Measurements from ENCODE around the gene VPS26B. TPM values are rescaled to one million over a fixed set of nuclear protein-coding genes. Genes with fewer than 3 reads are reported as not detected.

Gene VPS26B
- total RNA-seq, 2 donors from 2014 or later: 32.5 to 33.6 TPM

- H3K27ac Mint-ChIP-seq: no peak overlapping the region
- H3K9ac ChIP-seq (ENCODE audit: extremely low read depth, low read length, poor library complexity, severe bottlenecking): no peak overlapping the region
- H3K9me3 ChIP-seq (ENCODE audit: control insufficient read depth, low read length): no peaks in the 10 kb centered on the region
- H3K36me3 ChIP-seq (ENCODE audit: control insufficient read depth, insufficient read depth, low read length): peaks cover 44% of the 10 kb centered on the region
- H3K27ac ChIP-seq (ENCODE audit: low read depth, low read length): no peak overlapping the region
- H3K4me3 ChIP-seq (ENCODE audit: low read length): no peak overlapping the region
- H3K9me3 Mint-ChIP-seq: no peaks in the 10 kb centered on the region
- no peak overlapping the region for H3K4me3 Mint-ChIP-seq
- no peaks in the 10 kb centered on the region for H3K27me3 Mint-ChIP-seq (ENCODE audit: insufficient read depth)
- 82 to 94% methylated on average over 3 of the region's 3 CpGs for WGBS, 2 experiments (ENCODE audit: insufficient coverage in 1 of 2, insufficient read length in 1 of 2)
- H3K36me3 Mint-ChIP-seq (ENCODE audit: low read depth): peaks cover 34% of the 10 kb centered on the region
- no peaks in the 10 kb centered on the region for H3K4me1 ChIP-seq (ENCODE audit: control insufficient read depth, insufficient read depth, low read length)
- DNase-seq: no peak
- H3K4me1 Mint-ChIP-seq: peaks cover 20% of the 10 kb centered on the region
- no peaks in the 10 kb centered on the region for H3K27me3 ChIP-seq (ENCODE audit: control insufficient read depth, insufficient read depth, low read length, poor library complexity, severe bottlenecking)
- TF ChIP-seq, protein P1, sequence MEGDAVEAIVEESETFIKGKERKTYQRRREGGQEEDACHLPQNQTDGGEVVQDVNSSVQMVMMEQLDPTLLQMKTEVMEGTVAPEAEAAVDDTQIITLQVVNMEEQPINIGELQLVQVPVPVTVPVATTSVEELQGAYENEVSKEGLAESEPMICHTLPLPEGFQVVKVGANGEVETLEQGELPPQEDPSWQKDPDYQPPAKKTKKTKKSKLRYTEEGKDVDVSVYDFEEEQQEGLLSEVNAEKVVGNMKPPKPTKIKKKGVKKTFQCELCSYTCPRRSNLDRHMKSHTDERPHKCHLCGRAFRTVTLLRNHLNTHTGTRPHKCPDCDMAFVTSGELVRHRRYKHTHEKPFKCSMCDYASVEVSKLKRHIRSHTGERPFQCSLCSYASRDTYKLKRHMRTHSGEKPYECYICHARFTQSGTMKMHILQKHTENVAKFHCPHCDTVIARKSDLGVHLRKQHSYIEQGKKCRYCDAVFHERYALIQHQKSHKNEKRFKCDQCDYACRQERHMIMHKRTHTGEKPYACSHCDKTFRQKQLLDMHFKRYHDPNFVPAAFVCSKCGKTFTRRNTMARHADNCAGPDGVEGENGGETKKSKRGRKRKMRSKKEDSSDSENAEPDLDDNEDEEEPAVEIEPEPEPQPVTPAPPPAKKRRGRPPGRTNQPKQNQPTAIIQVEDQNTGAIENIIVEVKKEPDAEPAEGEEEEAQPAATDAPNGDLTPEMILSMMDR (conservative IDR thresholded peaks at IDR 0.05): no peak
Observed at GRCh38 chr11:134250246-134250645, 25.8 kb downstream of the VPS26B start.

DNA sequence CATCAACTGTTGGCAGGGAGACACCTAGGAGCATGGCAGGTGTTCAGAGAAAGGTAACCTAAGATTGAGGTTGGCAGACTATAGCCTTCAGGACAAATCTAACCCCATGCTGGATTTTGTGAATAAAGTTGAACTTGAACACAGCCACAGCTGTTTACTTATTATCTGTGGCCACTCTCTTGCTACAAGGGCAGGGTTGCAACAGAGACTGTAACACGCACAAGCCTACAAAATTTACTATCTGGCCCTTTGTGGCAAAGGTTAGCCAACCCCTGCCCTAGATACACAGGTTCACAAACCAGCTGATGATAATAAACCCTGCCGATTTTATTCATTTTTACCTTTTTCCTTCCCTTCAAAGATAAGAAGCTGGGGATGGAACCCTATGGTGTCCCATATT, 26.2 kb downstream of the VPS26B start:
- H3K27me3 Mint-ChIP-seq (ENCODE audit: insufficient read depth): no peaks in the 10 kb centered on the region
- Histone ChIP-seq H3K4me3 (ENCODE audit: low read length) (no peak overlapping the region), H3K9ac (ENCODE audit: extremely low read depth, low read length, poor library complexity, severe bottlenecking) (no peak overlapping the region), H3K27me3 (ENCODE audit: control insufficient read depth, insufficient read depth, low read length, poor library complexity, severe bottlenecking) (no peaks in the 10 kb centered on the region), H3K9me3 (ENCODE audit: control insufficient read depth, low read length) (no peaks in the 10 kb centered on the region), H3K27ac (ENCODE audit: low read depth, low read length) (no peak overlapping the region), H3K4me1 (ENCODE audit: control insufficient read depth, insufficient read depth, low read length) (no peaks in the 10 kb centered on the region), H3K36me3 (ENCODE audit: control insufficient read depth, insufficient read depth, low read length) (peaks cover 44% of the 10 kb centered on the region)
- TF ChIP-seq, protein P1 (conservative IDR thresholded peaks at IDR 0.05): no peak
- H3K9me3 Mint-ChIP-seq: no peaks in the 10 kb centered on the region
- DNase-seq: no peak
- 92 to 93% methylated on average over 1 to 2 of the region's 2 CpGs for WGBS, 2 experiments (ENCODE audit: insufficient coverage in 1 of 2, insufficient read length in 1 of 2)
- no peak overlapping the region for H3K27ac Mint-ChIP-seq
- peaks cover 34% of the 10 kb centered on the region for H3K36me3 Mint-ChIP-seq (ENCODE audit: low read depth)
- H3K4me3 Mint-ChIP-seq: no peak overlapping the region
- H3K4me1 Mint-ChIP-seq: peaks cover 20% of the 10 kb centered on the region

- Mint-ChIP-seq H3K4me1 (peaks cover 20% of the 10 kb centered on the region), H3K36me3 (ENCODE audit: low read depth) (peaks cover 38% of the 10 kb centered on the region), H3K4me3 (peak overlapping the region; percentile 79), H3K27me3 (ENCODE audit: insufficient read depth) (no peaks in the 10 kb centered on the region), H3K9me3 (no peaks in the 10 kb centered on the region), H3K27ac (peak overlapping the region; percentile 77)
- Histone ChIP-seq H3K9me3 (ENCODE audit: control insufficient read depth, low read length) (no peaks in the 10 kb centered on the region), H3K4me3 (ENCODE audit: low read length) (peak overlapping the region; percentile 99), H3K27ac (ENCODE audit: low read depth, low read length) (no peak overlapping the region), H3K36me3 (ENCODE audit: control insufficient read depth, insufficient read depth, low read length) (peaks cover 34% of the 10 kb centered on the region), H3K27me3 (ENCODE audit: control insufficient read depth, insufficient read depth, low read length, poor library complexity, severe bottlenecking) (no peaks in the 10 kb centered on the region), H3K9ac (ENCODE audit: extremely low read depth, low read length, poor library complexity, severe bottlenecking) (peak overlapping the region; percentile 40), H3K4me1 (ENCODE audit: control insufficient read depth, insufficient read depth, low read length) (no peaks in the 10 kb centered on the region)
- WGBS, 2 experiments (ENCODE audit: insufficient coverage in 1 of 2, insufficient read length in 1 of 2): 15 to 18% methylated on average over 16 to 27 of the region's 27 CpGs
- peak; percentile 62 for DNase-seq
- TF ChIP-seq, protein P1 (conservative IDR thresholded peaks at IDR 0.05): no peak
Observed at GRCh38 chr11:134252346-134253187, 28.1 kb downstream of the VPS26B start.

Data from endodermal cell (in vitro differentiated cells).